PC-3 (cell line): ENCODE data around the gene NAT8. TPM values are rescaled to one million over a fixed set of nuclear protein-coding genes. Genes with fewer than 3 reads are reported as not detected.

Experiments
- ATAC-seq: fragments of 200-7000 bp; cut with Tn5 transposase; 2 replicates; pipeline ENCODE4 v1.9.1; 2020; ENCODE audit warnings: mild to moderate bottlenecking, moderate library complexity
- BruUV-seq: library from RNA; stranded (reverse); fragments of 400-500 nt; replicated peaks from 2 replicates; lab custom pipeline; 2021; lab: Mats Ljungman, UMichigan
- CTCF ChIA-PET: fragments of 300-600 bp; sonication (Branson Sonifier 250); formaldehyde crosslinking; loops from one replicate; lab custom pipeline; 2022; ENCODE audit warnings: antibody characterized with exemption; lab: Charles Lee
- POLR2A ChIA-PET: fragments of 300-600 bp; sonication (Branson Sonifier 250); formaldehyde crosslinking; loops from one replicate; lab custom pipeline; 2022; ENCODE audit warnings: antibody characterized with exemption; ENCODE audit not compliant: unreplicated experiment; lab: Charles Lee
- DNase-seq: peaks from one replicate; pipeline ENCODE4 v3.0.0-alpha.2; 2015
- H2AFZ ChIP-seq: fragments of 300-600 bp; sonication (generic); 2 replicates; pipeline ENCODE4 v1.6.0; 2016; ENCODE audit warnings: antibody characterized with exemption, low read length
- H3F3A ChIP-seq: fragments of 300-600 bp; sonication (generic); one replicate; pipeline ENCODE4 v1.6.0; 2017; ENCODE audit warnings: antibody characterized with exemption, low read length, control low read depth, mild to moderate bottlenecking; ENCODE audit not compliant: unreplicated experiment
- H3K27ac ChIP-seq: fragments of 300-600 bp; sonication (generic); 2 replicates; pipeline ENCODE4 v1.5.1; 2016; ENCODE audit warnings: mild to moderate bottlenecking, low read length
- H3K27me3 ChIP-seq: fragments of 300-600 bp; sonication (generic); 2 replicates; pipeline ENCODE4 v1.6.1; 2016; ENCODE audit warnings: low read length, mixed read lengths
- H3K36me3 ChIP-seq: fragments of 300-600 bp; sonication (generic); 2 replicates; pipeline ENCODE4 v1.6.1; 2016; ENCODE audit warnings: low read depth, mixed run types, low read length, mixed read lengths
- H3K4me1 ChIP-seq: fragments of 300-600 bp; sonication (generic); 2 replicates; pipeline ENCODE4 v1.5.1; 2016; ENCODE audit warnings: low read length; ENCODE audit not compliant: insufficient read depth
- H3K4me2 ChIP-seq: fragments of 300-600 bp; sonication (generic); 2 replicates; pipeline ENCODE4 v1.6.0; 2016; ENCODE audit warnings: low read length
- H3K4me3 ChIP-seq: fragments of 300-600 bp; sonication (generic); 2 replicates; pipeline ENCODE4 v1.5.1; 2016; ENCODE audit warnings: mild to moderate bottlenecking, low read length, mixed read lengths
- H3K79me2 ChIP-seq: fragments of 300-600 bp; sonication (generic); 2 replicates; pipeline ENCODE4 v1.6.1; 2017; ENCODE audit warnings: low read length, mixed read lengths
- H3K9ac ChIP-seq: fragments of 300-600 bp; sonication (generic); 2 replicates; pipeline ENCODE4 v1.6.0; 2016; ENCODE audit warnings: mild to moderate bottlenecking, low read length
- H3K9me2 ChIP-seq: fragments of 300-600 bp; sonication (generic); replicated peaks from 2 replicates; pipeline ENCODE4 v1.6.1; 2016; ENCODE audit warnings: mixed run types, low read length, mixed read lengths
- H3K9me3 ChIP-seq: fragments of 300-600 bp; sonication (generic); 2 replicates; pipeline ENCODE4 v1.6.1; 2016; ENCODE audit warnings: low read length, mixed read lengths
- H4K20me1 ChIP-seq: fragments of 300-600 bp; sonication (generic); 2 replicates; pipeline ENCODE4 v1.6.1; 2016; ENCODE audit warnings: low read length, mixed read lengths
- EZH2 ChIP-seq: fragments of 300-600 bp; sonication (generic); IDR thresholded peaks from one replicate; pipeline ENCODE4 v1.6.1; 2017; ENCODE audit warnings: antibody characterized with exemption, mild to moderate bottlenecking, low read length; ENCODE audit not compliant: unreplicated experiment
- EZH2phosphoT487 ChIP-seq: fragments of 300-600 bp; sonication (generic); IDR thresholded peaks from 2 replicates; pipeline ENCODE4 v1.6.1; 2018; ENCODE audit warnings: mild to moderate bottlenecking, antibody characterized with exemption, low read length, borderline replicate concordance
- intact Hi-C: fragments of 100-400 bp; cut with micrococcal nuclease; formaldehyde crosslinking; loops from 2 replicates; pipeline ENCODE4 v1.9.0; 2023
- total RNA-seq: library from RNA; depleted of rRNA; stranded (reverse); fragments of >200 nt; gene quantifications from 2 replicates; pipeline ENCODE4 v1.2.3, GENCODE V29; 2014; rRNA removed
- TF ChIP-seq, protein P1 (sequence below): fragments of 300-600 bp; sonication (generic); conservative IDR thresholded peaks from 2 replicates; pipeline ENCODE4 v1.5.1; 2017; ENCODE audit warnings: antibody characterized with exemption, low read depth, mild to moderate bottlenecking, low read length

NAT8 gene
- total RNA-seq, 1 experiment from 2014 or later = not detected

- Histone ChIP-seq H3K36me3 (no peaks in the 10 kb centered on the region), H3F3A (no peaks in the 10 kb centered on the region), H3K27me3 (no peaks in the 10 kb centered on the region), H3K4me1 (peaks cover 9% of the 10 kb centered on the region; the same call in 1 of the 2 replicates), H3K4me3 (no peak overlapping the region), H3K9ac (no peak overlapping the region), H3K79me2 (no peaks in the 10 kb centered on the region), H2AFZ (no peak overlapping the region), H3K27ac (no peak overlapping the region), H3K9me2 (no peaks in the 10 kb centered on the region), H4K20me1 (no peaks in the 10 kb centered on the region), H3K9me3 (no peaks in the 10 kb centered on the region), H3K4me2 (no peak overlapping the region)
- CTCF ChIA-PET = no interaction called here
- no TSS peak for BruUV-seq
- DNase-seq = no peak
- TF ChIP-seq, protein P1, sequence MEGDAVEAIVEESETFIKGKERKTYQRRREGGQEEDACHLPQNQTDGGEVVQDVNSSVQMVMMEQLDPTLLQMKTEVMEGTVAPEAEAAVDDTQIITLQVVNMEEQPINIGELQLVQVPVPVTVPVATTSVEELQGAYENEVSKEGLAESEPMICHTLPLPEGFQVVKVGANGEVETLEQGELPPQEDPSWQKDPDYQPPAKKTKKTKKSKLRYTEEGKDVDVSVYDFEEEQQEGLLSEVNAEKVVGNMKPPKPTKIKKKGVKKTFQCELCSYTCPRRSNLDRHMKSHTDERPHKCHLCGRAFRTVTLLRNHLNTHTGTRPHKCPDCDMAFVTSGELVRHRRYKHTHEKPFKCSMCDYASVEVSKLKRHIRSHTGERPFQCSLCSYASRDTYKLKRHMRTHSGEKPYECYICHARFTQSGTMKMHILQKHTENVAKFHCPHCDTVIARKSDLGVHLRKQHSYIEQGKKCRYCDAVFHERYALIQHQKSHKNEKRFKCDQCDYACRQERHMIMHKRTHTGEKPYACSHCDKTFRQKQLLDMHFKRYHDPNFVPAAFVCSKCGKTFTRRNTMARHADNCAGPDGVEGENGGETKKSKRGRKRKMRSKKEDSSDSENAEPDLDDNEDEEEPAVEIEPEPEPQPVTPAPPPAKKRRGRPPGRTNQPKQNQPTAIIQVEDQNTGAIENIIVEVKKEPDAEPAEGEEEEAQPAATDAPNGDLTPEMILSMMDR = no peak
- no peak for TF ChIP-seq EZH2
- no peak for TF ChIP-seq EZH2phosphoT487
- POLR2A ChIA-PET = no interaction called here
- intact Hi-C loops = no loop called here
- ATAC-seq = no peak
Observed at GRCh38 chr2:73593680-73594079, 48.5 kb downstream of the NAT8 start.

Other genes with a start within 250 kb of the NAT8 start
- 42.2 and 51.4 TPM in 2 replicates for gene TPRKB, start 94.9 kb upstream of the NAT8 start, total RNA-seq
- 17.5 and 30.4 TPM in 2 replicates for gene DUSP11, start 137.7 kb upstream of the NAT8 start, total RNA-seq
- not detected in 2 replicates for gene C2orf78, start 141.8 kb upstream of the NAT8 start, total RNA-seq
- 23.8 and 32.2 TPM in 2 replicates for gene STAMBP, start 186.5 kb upstream of the NAT8 start, total RNA-seq